ENCODE measurements around the gene ATP6V1G3. TPM values are rescaled to one million over a fixed set of nuclear protein-coding genes. Genes with fewer than 3 reads are reported as not detected.
A peak's percentile ranks its signal among the peaks of the same experiment; 100 is the strongest.

Gene ATP6V1G3
- total RNA-seq, 3 donors from 2014 or later (not counting 1 experiment from before 2014, with no cell fraction given): not detected

- Mint-ChIP-seq H3K9me3 (no peaks in the 10 kb centered on the region), H3K36me3 (no peaks in the 10 kb centered on the region), H3K27me3 (ENCODE audit: low read depth in 2 of 2) (no peaks in the 10 kb centered on the region), H3K27ac (no peak overlapping the region), H3K4me3 (no peak overlapping the region), H3K4me1 (peaks cover 15 to 19% of the 10 kb centered on the region in 2 donors)
- Histone ChIP-seq H3K4me1 (ENCODE audit: control insufficient read depth, insufficient read depth, low read length) (no peaks in the 10 kb centered on the region), H3K27ac (ENCODE audit: low read length) (no peak overlapping the region), H3K9me3 (ENCODE audit: control insufficient read depth, insufficient read depth, low read length) (no peaks in the 10 kb centered on the region), H3K36me3 (ENCODE audit: control insufficient read depth, insufficient read depth, low read length) (no peaks in the 10 kb centered on the region), H3K27me3 (ENCODE audit: control insufficient read depth, insufficient read depth, low read length) (no peaks in the 10 kb centered on the region), H3K4me3 (ENCODE audit: low read length) (no peak overlapping the region)
- ATAC-seq (no peak), DNase-seq (no peak)
- no peak for TF ChIP-seq CTCF (IDR thresholded peaks at IDR 0.05)
- no CpG with 5 or more reads among the region's 1 CpG for WGBS (ENCODE audit: insufficient coverage)
- intact Hi-C loops (cut with micrococcal nuclease): no loop called here
Measured at GRCh38 chr1:198574325-198574724, 33.8 kb upstream of the ATP6V1G3 start.

GRCh38 chr1:198564716-198565115 lies 24.2 kb upstream of the ATP6V1G3 start:
- H3K9me3 Mint-ChIP-seq: peaks cover 0 to 2% of the 10 kb centered on the region in 2 donors
- peak overlapping the region; percentile 82 to 84 for H3K27ac Mint-ChIP-seq
- no peak overlapping the region for H3K4me3 ChIP-seq (ENCODE audit: low read length)
- H3K36me3 ChIP-seq (ENCODE audit: control insufficient read depth, insufficient read depth, low read length): no peaks in the 10 kb centered on the region
- H3K4me3 Mint-ChIP-seq: peak overlapping the region; percentile 38
- no peaks in the 10 kb centered on the region for H3K9me3 ChIP-seq (ENCODE audit: control insufficient read depth, insufficient read depth, low read length)
- H3K4me1 Mint-ChIP-seq: peaks cover 52 to 54% of the 10 kb centered on the region in 2 donors
- DNase-seq (peak in 1 of 2 donors; percentile 63), ATAC-seq (peak; percentile 80 to 99 (median 90))
- intact Hi-C loops (cut with micrococcal nuclease): no loop called here
- peaks cover 20% of the 10 kb centered on the region for H3K4me1 ChIP-seq (ENCODE audit: control insufficient read depth, insufficient read depth, low read length)
- H3K27me3 Mint-ChIP-seq (ENCODE audit: low read depth in 2 of 2): no peaks in the 10 kb centered on the region
- H3K36me3 Mint-ChIP-seq: peaks cover 11% of the 10 kb centered on the region
- H3K27me3 ChIP-seq (ENCODE audit: control insufficient read depth, insufficient read depth, low read length): no peaks in the 10 kb centered on the region
- no peak for TF ChIP-seq CTCF (IDR thresholded peaks at IDR 0.05)
- peak overlapping the region; percentile 69 for H3K27ac ChIP-seq (ENCODE audit: low read length)
- 20% methylated on average over 1 of the region's 1 CpG for WGBS (ENCODE audit: insufficient coverage)

DNA sequence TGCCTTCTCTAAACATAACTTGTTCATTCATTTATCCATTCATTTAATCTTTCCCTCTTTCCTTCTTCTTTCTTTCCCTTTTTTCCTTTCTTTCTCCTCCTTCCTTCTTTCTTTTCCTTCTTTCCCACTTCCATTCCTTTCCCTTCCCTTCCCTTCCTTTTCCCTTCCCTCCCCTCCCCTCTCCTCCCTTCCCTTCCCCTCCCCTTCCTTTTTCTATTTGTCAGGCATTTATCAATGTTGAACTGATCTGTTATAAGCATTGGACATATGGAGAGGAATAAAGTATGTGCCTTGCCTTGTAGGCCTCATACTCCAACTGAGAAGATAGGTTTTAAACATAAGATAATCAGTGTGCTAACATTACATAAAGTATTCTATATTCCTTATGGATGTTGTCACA lies 23.7 kb upstream of the ATP6V1G3 start:
- Histone ChIP-seq H3K27ac (ENCODE audit: low read length) (peak overlapping the region; percentile 69), H3K9me3 (ENCODE audit: control insufficient read depth, insufficient read depth, low read length) (no peaks in the 10 kb centered on the region), H3K4me1 (ENCODE audit: control insufficient read depth, insufficient read depth, low read length) (peaks cover 20% of the 10 kb centered on the region), H3K27me3 (ENCODE audit: control insufficient read depth, insufficient read depth, low read length) (no peaks in the 10 kb centered on the region), H3K4me3 (ENCODE audit: low read length) (no peak overlapping the region), H3K36me3 (ENCODE audit: control insufficient read depth, insufficient read depth, low read length) (no peaks in the 10 kb centered on the region)
- no peak for TF ChIP-seq CTCF (IDR thresholded peaks at IDR 0.05)
- Mint-ChIP-seq H3K36me3 (peaks cover 11% of the 10 kb centered on the region), H3K27ac (peak overlapping the region; percentile 82 to 84), H3K9me3 (peaks cover 0 to 2% of the 10 kb centered on the region in 2 donors), H3K4me1 (peaks cover 54 to 56% of the 10 kb centered on the region in 2 donors), H3K4me3 (peak overlapping the region; percentile 38), H3K27me3 (ENCODE audit: low read depth in 2 of 2) (no peaks in the 10 kb centered on the region)
- no peak for DNase-seq
- intact Hi-C loops (cut with micrococcal nuclease): no loop called here
- no peak for ATAC-seq

- 100% methylated on average over 1 of the region's 1 CpG for WGBS (ENCODE audit: insufficient coverage)
- Mint-ChIP-seq H3K27me3 (ENCODE audit: low read depth in 2 of 2) (no peaks in the 10 kb centered on the region), H3K27ac (peak overlapping the region; percentile 82 to 84), H3K9me3 (peaks cover 0 to 2% of the 10 kb centered on the region in 2 donors), H3K4me3 (no peak overlapping the region), H3K4me1 (peaks cover 60 to 62% of the 10 kb centered on the region in 2 donors), H3K36me3 (peaks cover 11% of the 10 kb centered on the region)
- Histone ChIP-seq H3K4me3 (ENCODE audit: low read length) (no peak overlapping the region), H3K27ac (ENCODE audit: low read length) (peak overlapping the region; percentile 69), H3K4me1 (ENCODE audit: control insufficient read depth, insufficient read depth, low read length) (peaks cover 20% of the 10 kb centered on the region), H3K36me3 (ENCODE audit: control insufficient read depth, insufficient read depth, low read length) (no peaks in the 10 kb centered on the region), H3K9me3 (ENCODE audit: control insufficient read depth, insufficient read depth, low read length) (no peaks in the 10 kb centered on the region), H3K27me3 (ENCODE audit: control insufficient read depth, insufficient read depth, low read length) (no peaks in the 10 kb centered on the region)
- ATAC-seq (no peak), DNase-seq (no peak)
- intact Hi-C loops (cut with micrococcal nuclease): no loop called here
- no peak for TF ChIP-seq CTCF (IDR thresholded peaks at IDR 0.05)
Measured at GRCh38 chr1:198563583-198563982, 23.1 kb upstream of the ATP6V1G3 start.

Data from natural killer cell (primary cell).